Gastrocnemius medialis (tissue), 4 donors: Measurements from ENCODE around the gene NEO1.

Source experiments
- POLR2A ChIP-seq, 2 donors: fragments of 450-650 bp; IDR thresholded peaks; one replicate each; pipeline ENCODE4 v1.6.1; 2017; ENCODE audit warnings: antibody characterized with exemption in 2 of 2, mild to moderate bottlenecking in 2 of 2, moderate library complexity in 2 of 2
- TF ChIP-seq, protein P1 (sequence below), 5 experiments: fragments of 450-650 bp in 3 of 5; fragments of 200-600 bp in 2 of 5; sonication (generic) in 2 of 5; IDR thresholded peaks in 4 of 5; conservative IDR thresholded peaks in 1 of 5; 1 replicate in 4 of 5; 2 replicates in 1 of 5; pipeline ENCODE4 v1.5.1; 2016 to 2019; ENCODE audit warnings: antibody characterized with exemption in 5 of 5, mild to moderate bottlenecking in 3 of 5, moderate library complexity in 3 of 5

DNA sequence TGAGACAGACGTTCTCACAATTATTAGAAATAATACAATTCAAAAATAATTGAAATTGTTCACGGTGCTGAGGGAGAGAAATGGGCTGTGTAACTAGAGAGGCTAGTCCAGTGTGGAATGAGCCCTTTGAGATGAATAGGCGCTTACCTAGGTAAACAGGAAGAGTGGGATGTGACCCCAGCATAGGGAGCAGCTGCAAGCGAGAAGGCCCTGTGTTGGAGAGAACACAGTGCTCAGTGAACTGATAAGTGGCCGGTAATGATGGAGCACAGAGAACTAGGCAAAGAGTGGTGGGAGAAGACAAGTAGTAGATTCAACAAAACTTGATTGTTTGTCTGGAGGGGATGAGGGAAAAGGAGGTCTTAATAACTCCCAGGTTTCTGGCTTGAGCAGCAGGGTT, 212.6 kb downstream of the NEO1 start:
- no peak for TF ChIP-seq POLR2A (IDR thresholded peaks at IDR 0.05)
- TF ChIP-seq, protein P1, sequence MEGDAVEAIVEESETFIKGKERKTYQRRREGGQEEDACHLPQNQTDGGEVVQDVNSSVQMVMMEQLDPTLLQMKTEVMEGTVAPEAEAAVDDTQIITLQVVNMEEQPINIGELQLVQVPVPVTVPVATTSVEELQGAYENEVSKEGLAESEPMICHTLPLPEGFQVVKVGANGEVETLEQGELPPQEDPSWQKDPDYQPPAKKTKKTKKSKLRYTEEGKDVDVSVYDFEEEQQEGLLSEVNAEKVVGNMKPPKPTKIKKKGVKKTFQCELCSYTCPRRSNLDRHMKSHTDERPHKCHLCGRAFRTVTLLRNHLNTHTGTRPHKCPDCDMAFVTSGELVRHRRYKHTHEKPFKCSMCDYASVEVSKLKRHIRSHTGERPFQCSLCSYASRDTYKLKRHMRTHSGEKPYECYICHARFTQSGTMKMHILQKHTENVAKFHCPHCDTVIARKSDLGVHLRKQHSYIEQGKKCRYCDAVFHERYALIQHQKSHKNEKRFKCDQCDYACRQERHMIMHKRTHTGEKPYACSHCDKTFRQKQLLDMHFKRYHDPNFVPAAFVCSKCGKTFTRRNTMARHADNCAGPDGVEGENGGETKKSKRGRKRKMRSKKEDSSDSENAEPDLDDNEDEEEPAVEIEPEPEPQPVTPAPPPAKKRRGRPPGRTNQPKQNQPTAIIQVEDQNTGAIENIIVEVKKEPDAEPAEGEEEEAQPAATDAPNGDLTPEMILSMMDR (IDR thresholded peaks at IDR 0.05 in 4 of 5, conservative IDR thresholded peaks at IDR 0.05 in 1 of 5): no peak
